ENCODE measurements around the gene EFCAB9.
A peak's percentile ranks its signal among the peaks of the same experiment; 100 is the strongest.
"Not testable (repeated sequence)": the region's sequence is repeated elsewhere in the genome, so short reads cannot be mapped to it uniquely, and the experiment has no call there.

The EFCAB9 gene

GRCh38 chr5:172188893-172189692, 4.9 kb upstream of the EFCAB9 start:
- DNase-seq: peak in 1 of 2 donors; percentile 2

- no peak for DNase-seq
Observed at GRCh38 chr5:172189693-172190296, 4.2 kb upstream of the EFCAB9 start.

GRCh38 chr5:172194985-172195774, 1.2 kb downstream of the EFCAB9 start:
- DNase-seq: no peak

GRCh38 chr5:172197775-172198174, 3.8 kb downstream of the EFCAB9 start:
- not testable (repeated sequence) for DNase-seq

DNA sequence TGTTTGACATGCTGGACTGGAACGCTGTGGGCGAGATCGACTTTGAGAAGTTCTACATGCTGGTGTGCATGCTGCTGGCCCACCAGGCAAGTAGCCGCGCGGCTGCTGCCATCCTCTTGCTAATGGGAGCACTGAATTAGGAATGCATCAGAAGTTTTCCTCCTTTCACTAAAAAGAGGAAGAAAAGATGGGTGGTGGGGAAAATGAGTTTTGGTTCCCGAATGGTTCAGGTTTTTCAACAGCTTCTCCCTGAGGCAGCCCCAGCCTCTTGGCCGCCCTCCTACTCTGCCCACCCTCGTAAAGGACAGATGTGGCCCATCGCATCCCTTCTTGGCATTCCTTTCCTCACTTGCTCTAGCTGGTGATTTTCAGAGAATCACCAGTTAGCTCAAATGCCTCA, 5.5 kb downstream of the EFCAB9 start:
- DNase-seq: no peak

GRCh38 chr5:172200476-172200875, 6.5 kb downstream of the EFCAB9 start:
- no peak for DNase-seq

DNA sequence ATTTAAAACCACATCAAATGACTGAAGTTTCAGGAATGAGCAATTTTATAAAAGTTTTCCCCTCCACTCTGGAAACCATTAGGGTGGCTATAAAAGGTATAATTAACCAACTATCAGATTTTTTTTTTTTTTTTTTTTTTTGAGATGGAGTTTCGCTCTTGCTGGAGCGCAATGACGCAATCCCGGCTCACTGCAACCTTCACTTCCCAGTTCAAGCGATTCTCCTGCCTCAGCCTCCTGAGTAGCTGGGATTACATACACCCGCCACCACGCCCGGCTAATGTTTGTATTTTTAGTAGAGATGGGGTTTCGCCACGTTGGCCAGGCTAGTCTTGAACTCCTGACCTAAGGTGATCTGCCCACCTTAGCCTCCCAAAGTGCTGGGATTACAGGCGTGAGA, 12.0 kb downstream of the EFCAB9 start:
- not testable (repeated sequence) for DNase-seq

GRCh38 chr5:172207511-172207910, 13.5 kb downstream of the EFCAB9 start:
- DNase-seq: no peak

GRCh38 chr5:172209714-172210113, 15.7 kb downstream of the EFCAB9 start:
- no peak for DNase-seq

DNA sequence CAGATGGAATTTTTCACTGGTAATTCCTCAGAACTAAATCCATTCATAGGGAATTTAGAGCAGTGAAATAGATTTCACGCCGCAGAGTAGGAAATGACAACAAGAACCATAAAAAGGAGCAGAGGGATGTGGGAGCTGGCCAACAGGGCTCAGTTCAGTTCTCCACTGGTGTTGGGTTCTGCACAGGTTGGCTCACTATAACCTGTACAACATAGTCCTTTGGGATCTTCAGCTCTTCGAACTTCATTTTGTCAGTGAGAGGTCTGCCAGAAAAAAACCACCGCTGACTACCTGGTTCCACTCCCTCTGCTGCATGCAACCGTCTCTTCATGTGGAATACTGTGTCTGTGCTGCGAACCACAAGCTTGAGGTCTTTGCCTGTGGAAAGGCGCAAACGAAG, 17.7 kb downstream of the EFCAB9 start:
- DNase-seq: no peak

DNA sequence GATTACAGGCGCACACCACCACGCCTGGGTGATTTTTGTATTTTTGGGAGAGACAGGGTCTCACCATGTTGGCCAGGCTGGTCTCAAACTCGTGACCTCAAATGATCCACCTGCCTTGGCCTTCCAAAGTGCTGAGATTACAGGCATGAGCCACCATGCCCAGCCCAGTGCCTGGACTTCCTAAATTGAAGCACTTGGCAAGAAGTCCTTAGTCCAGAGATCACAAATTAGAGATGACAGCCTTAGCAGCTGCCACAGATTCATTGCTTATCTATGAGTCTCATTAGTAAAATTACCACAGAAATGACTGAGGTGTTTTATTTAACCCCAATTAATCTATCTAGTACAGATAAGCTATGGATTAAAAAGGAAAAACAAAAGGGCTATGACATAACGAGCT, 19.2 kb downstream of the EFCAB9 start:
- no peak for DNase-seq

- no peak for DNase-seq
Observed at GRCh38 chr5:172216345-172216744, 22.4 kb downstream of the EFCAB9 start.

DNA sequence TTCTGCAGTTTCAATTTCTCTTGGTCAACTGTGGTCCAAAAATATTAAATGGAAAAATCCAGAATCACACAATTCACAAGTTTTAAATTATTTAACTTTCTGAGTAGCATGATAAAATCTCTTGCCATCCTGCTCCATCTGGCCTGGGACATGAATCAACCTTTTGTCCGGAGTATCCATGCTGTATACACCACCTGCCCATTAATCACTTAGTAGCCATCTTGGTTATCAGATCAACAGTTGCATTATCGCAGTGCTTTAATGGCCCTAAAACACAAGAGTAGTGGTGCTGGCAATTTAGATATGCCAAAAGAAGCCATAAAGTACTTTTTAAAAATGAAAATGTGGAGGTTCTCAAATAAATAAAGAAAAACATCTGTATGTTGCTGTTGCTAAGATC, 25.3 kb downstream of the EFCAB9 start:
- no peak for DNase-seq

- DNase-seq: no peak
Observed at GRCh38 chr5:172223901-172224873, 30.2 kb downstream of the EFCAB9 start.

- no peak for DNase-seq
Observed at GRCh38 chr5:172224996-172225395, 31.0 kb downstream of the EFCAB9 start.

DNA sequence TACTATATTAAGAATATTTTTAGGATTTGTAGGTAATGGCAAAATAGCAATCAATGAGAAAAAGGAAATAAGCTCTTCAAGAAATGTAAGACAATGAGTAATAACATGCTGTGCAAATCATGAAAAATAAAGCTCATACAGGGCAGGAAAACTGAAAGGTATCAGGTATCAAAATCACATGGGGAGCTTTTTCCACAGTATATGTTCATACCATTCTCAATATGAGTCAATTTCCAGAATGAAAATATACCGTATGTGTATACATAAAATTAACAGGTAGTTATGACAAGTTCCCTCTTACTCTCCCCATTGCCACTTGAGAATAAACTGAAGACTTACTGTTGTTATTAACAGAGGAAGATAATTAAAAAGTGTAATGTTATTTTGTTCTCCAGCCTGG, 35.9 kb downstream of the EFCAB9 start:
- no peak for DNase-seq

DNA sequence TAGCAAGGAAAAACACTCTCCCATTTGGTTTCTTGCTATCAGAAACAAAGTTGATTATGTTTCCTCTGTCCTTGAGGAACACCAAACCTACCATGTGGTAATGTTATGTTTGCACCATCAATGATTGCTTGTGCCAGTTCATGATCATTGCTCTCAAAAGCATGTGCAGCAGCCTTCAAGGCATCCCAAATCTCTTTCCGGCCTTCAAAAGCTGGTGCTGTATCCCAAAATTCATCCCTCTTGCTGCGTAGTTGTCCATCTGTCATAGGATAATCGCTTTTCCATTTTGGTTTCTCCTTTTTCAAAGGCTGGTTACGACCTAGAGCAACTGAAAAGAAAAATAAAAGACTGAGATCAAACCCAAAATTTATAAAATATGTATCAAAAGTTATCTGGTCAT, 40.1 kb downstream of the EFCAB9 start:
- no peak for DNase-seq

DNA sequence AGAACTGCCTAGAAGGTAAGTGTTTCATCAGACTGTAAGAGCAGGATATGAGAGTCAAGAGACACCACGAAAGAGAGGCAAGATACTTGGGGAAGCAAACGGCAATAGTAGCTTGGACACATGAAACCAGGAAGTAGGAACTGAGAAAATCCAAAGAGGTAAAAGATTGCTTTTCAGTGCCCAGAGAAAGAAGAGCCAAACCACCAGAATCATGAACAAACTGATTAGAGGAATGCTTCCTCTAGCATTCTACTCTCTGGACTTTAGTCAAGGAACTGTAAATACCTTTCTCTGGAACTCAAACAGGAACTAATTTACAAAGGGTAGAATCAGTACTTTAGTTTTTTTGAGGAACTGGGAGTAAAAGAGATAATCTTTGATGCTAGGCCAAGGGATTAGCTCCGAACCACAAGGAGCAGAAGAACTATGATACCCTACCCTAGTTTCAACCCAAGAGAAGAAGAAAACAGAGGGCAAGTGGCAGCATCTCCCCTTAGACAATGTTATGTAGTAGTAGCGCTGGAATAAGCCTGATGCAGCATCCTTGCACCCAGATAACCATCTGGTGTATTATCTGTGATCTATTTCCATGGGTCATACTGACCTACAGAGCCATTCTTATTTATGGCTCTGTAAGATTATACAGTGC, 41.3 kb downstream of the EFCAB9 start:
- no peak for DNase-seq

DNA sequence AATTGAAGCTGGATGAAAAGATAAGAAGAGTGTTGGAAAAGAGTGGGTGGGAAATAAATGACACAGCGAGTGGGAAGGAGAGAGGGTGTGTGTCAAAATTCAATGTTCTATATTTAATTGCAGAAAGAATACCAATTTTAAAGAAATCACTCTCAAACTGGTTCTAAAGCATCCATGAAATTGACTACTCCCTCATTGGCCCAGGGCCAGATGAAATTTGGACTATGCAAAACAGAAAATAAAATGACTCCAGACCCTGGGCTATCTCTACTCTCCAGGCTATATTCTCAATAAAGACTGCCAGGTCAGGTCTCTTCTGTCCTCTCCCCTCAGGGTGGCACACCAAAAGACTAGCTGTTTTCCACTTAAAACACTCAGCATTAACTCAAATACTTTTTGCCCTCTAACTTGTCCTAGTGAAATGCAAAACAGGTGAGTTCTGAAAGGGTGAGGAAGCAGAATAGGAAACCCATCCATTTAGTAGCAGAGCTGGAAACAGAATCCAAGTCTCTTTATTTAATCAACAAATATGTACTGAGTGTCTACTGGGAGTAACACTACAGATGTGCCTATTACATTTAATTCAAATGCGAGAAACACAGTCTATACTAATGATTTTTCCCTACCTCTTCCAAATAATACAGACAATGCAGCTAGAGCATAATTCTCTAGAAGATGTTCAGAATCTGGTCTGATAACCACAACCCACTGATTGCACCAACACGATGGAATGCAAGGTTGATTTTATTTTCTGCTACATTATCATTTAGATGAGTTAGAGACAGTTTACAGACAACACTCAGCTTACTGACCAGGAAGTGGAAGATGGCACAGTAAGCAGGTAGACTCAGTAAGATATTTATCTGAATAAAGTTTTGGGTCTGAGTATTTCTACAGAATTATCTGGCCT, 42.1 kb downstream of the EFCAB9 start:
- DNase-seq: no peak

DNA sequence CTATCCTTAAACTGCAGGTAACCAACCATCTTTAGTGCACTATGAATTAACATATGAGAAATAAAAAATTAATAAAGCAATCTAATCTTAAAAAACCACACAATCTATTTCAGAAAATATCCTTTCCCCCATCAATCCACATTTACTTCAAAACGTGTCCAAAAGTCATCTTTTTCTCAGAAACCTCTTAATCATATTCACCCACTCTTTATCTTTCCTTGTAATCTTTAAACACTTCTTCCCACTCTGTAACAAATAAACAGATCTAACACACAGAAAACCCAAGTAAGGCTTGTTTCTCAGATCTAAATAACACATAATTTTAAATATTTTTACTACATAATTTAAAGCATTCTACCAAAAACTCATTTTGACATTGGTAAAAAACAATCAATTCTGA, 44.4 kb downstream of the EFCAB9 start:
- DNase-seq: no peak

- DNase-seq: no peak
Observed at GRCh38 chr5:172243302-172243701, 49.3 kb downstream of the EFCAB9 start.
